A673 (cell line): Measurements from ENCODE around the gene SLC25A39. TPM values are rescaled to one million over a fixed set of nuclear protein-coding genes. Genes with fewer than 3 reads are reported as not detected.

ENCODE experiments used
- BruUV-seq: library from RNA; stranded (reverse); fragments of 400-500 nt; replicated peaks from 2 replicates; lab custom pipeline; 2021; lab: Mats Ljungman, UMichigan
- CTCF ChIA-PET: fragments of 300-600 bp; sonication (Branson Sonifier 250); formaldehyde crosslinking; loops from one replicate; lab custom pipeline; 2022; ENCODE audit warnings: antibody characterized with exemption; lab: Charles Lee
- POLR2A ChIA-PET: fragments of 300-600 bp; sonication (Branson Sonifier 250); formaldehyde crosslinking; loops from one replicate; lab custom pipeline; 2022; ENCODE audit warnings: antibody characterized with exemption; ENCODE audit not compliant: low non-redundant PET; lab: Charles Lee
- DNase-seq: peaks from one replicate; pipeline ENCODE4 v3.0.0-alpha.2; 2015; ENCODE audit warnings: low spot score
- H3K27ac ChIP-seq: fragments of 200-600 bp; sonication (generic); 2 replicates; pipeline ENCODE4 v1.5.1; 2016; ENCODE audit warnings: mixed run types, low read depth, mild to moderate bottlenecking, mixed read lengths, antibody characterized with exemption, low read length; ENCODE audit not compliant: poor library complexity, severe bottlenecking
- H3K27me3 ChIP-seq: fragments of 200-600 bp; sonication (generic); replicated peaks from 2 replicates; pipeline ENCODE4 v1.6.1; 2017; ENCODE audit warnings: mixed run types, low read depth, mild to moderate bottlenecking, mixed read lengths, antibody characterized with exemption, low read length; ENCODE audit not compliant: insufficient read depth, poor library complexity
- H3K36me3 ChIP-seq: fragments of 200-600 bp; sonication (generic); 2 replicates; pipeline ENCODE4 v1.6.1; 2016; ENCODE audit warnings: mixed run types, mild to moderate bottlenecking, mixed read lengths, antibody characterized with exemption, low read length; ENCODE audit not compliant: insufficient read depth, poor library complexity, severe bottlenecking
- H3K4me1 ChIP-seq: fragments of 200-600 bp; sonication (generic); 2 replicates; pipeline ENCODE4 v1.6.1; 2017; ENCODE audit warnings: mixed run types, mild to moderate bottlenecking, mixed read lengths, antibody characterized with exemption, low read length; ENCODE audit not compliant: insufficient read depth, poor library complexity, severe bottlenecking
- H3K4me3 ChIP-seq: fragments of 200-600 bp; sonication (generic); 2 replicates; pipeline ENCODE4 v1.5.1; 2016; ENCODE audit warnings: low read depth, mixed run types, mild to moderate bottlenecking, mixed read lengths, low read length; ENCODE audit not compliant: poor library complexity, severe bottlenecking
- H3K9me3 ChIP-seq: fragments of 200-600 bp; sonication (generic); 2 replicates; pipeline ENCODE4 v1.6.1; 2016; ENCODE audit warnings: mixed run types, low read depth, mild to moderate bottlenecking, mixed read lengths, antibody characterized with exemption, low read length; ENCODE audit not compliant: poor library complexity, severe bottlenecking
- EZH2 ChIP-seq: fragments of 200-600 bp; sonication (generic); IDR thresholded peaks from 2 replicates; pipeline ENCODE4 v1.6.1; 2017; ENCODE audit warnings: borderline replicate concordance, low read depth, mild to moderate bottlenecking, mixed read lengths, antibody characterized with exemption, low read length; ENCODE audit not compliant: poor library complexity, severe bottlenecking
- intact Hi-C: fragments of 100-400 bp; cut with micrococcal nuclease; formaldehyde crosslinking; loops from one replicate; pipeline ENCODE4 v1.10.0; 2022; ENCODE audit not compliant: unreplicated experiment
- total RNA-seq: library from RNA; stranded (reverse); gene quantifications from 2 replicates; pipeline ENCODE4 v1.2.3, GENCODE V29; 2021
- TF ChIP-seq, protein P1 (sequence below): fragments of 300-800, 200-600 bp; sonication (generic); conservative IDR thresholded peaks from 2 replicates; pipeline ENCODE4 v1.5.1; 2017; ENCODE audit warnings: low read depth, mild to moderate bottlenecking, antibody characterized with exemption, low read length, moderate library complexity, mixed read lengths

Gene SLC25A39
- total RNA-seq, 1 experiment from 2014 or later: 75.5 TPM

DNA sequence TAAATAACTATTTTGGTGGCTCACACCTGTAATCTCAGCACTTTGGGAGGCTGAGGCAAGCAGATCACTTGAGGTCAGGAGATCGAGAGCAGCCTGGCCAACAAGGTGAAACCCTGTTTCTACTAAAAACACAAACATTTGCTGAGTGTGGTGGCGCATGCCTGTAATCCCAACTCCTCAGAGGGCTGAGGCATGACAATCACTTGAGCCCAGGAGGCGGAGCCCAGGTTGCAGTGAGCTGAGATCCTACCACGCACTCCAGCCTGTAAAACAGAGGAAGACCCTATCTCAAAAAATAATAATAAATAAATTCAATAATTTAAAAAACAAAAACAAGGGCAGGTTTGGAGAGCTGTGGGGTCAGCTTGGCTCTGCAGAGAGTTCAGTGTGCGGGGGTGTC lies 51.0 kb downstream of the SLC25A39 start:
- no peak overlapping the region for H3K4me3 ChIP-seq
- H3K9me3 ChIP-seq: no peaks in the 10 kb centered on the region
- TF ChIP-seq, protein P1, sequence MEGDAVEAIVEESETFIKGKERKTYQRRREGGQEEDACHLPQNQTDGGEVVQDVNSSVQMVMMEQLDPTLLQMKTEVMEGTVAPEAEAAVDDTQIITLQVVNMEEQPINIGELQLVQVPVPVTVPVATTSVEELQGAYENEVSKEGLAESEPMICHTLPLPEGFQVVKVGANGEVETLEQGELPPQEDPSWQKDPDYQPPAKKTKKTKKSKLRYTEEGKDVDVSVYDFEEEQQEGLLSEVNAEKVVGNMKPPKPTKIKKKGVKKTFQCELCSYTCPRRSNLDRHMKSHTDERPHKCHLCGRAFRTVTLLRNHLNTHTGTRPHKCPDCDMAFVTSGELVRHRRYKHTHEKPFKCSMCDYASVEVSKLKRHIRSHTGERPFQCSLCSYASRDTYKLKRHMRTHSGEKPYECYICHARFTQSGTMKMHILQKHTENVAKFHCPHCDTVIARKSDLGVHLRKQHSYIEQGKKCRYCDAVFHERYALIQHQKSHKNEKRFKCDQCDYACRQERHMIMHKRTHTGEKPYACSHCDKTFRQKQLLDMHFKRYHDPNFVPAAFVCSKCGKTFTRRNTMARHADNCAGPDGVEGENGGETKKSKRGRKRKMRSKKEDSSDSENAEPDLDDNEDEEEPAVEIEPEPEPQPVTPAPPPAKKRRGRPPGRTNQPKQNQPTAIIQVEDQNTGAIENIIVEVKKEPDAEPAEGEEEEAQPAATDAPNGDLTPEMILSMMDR: no peak
- TF ChIP-seq EZH2: no peak
- H3K4me1 ChIP-seq: no peaks in the 10 kb centered on the region
- intact Hi-C loops: no loop called here
- no peaks in the 10 kb centered on the region for H3K27me3 ChIP-seq
- H3K27ac ChIP-seq: no peak overlapping the region
- ChIA-PET POLR2A (no interaction called here), CTCF (no interaction called here)
- BruUV-seq: no TSS peak
- no peak for DNase-seq
- no peaks in the 10 kb centered on the region for H3K36me3 ChIP-seq

DNA sequence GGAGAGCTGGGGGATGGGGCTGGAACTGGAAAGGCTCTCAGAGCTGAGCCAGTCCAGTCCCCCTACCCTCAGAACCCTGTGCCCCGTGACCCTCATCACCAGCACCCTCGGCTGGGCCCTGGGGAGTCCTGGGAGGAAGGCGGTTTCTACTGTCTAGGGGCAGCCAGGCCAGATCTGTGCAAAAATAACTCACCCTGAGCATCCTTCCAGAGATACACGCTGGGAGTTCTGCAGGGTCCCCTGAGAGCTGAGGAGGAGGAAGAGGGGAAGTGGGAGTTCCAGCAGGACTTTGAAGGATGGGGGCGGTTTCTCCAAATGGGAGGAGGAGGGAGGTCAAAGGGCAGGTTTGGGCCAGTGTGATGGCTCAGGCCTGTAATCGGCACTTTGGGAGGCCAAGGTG lies 51.7 kb downstream of the SLC25A39 start:
- DNase-seq: no peak
- no peak for TF ChIP-seq EZH2
- TF ChIP-seq, protein P1: no peak
- CTCF ChIA-PET: no interaction called here
- Histone ChIP-seq H3K4me3 (no peak overlapping the region), H3K27me3 (no peaks in the 10 kb centered on the region), H3K36me3 (no peaks in the 10 kb centered on the region), H3K9me3 (no peaks in the 10 kb centered on the region), H3K4me1 (no peaks in the 10 kb centered on the region), H3K27ac (no peak overlapping the region)
- POLR2A ChIA-PET: interaction anchor here (0.6 kb wide), 2 partner anchors 14 to 41 kb away, joined by 3 to 7 read pairs; no protein-coding TSS in a partner anchor
- BruUV-seq: no TSS peak
- intact Hi-C loops: no loop called here

GRCh38 chr17:44272321-44272951 lies 52.2 kb downstream of the SLC25A39 start:
- POLR2A ChIA-PET: interaction anchor here (0.6 kb wide), 2 partner anchors 14 to 41 kb away, joined by 3 to 7 read pairs; no protein-coding TSS in a partner anchor
- CTCF ChIA-PET: no interaction called here

More at GRCh38 chr17:44272321-44272951, 52.2 kb downstream of the SLC25A39 start:
- no peaks in the 10 kb centered on the region for H3K27me3 ChIP-seq
- no peaks in the 10 kb centered on the region for H3K9me3 ChIP-seq
- H3K4me3 ChIP-seq: no peak overlapping the region
- H3K27ac ChIP-seq: no peak overlapping the region
- intact Hi-C loops: no loop called here
- H3K4me1 ChIP-seq: no peaks in the 10 kb centered on the region
- no TSS peak for BruUV-seq
- H3K36me3 ChIP-seq: no peaks in the 10 kb centered on the region
- TF ChIP-seq EZH2: no peak
- TF ChIP-seq, protein P1: no peak
- no peak for DNase-seq

Other genes with a start within 250 kb of the SLC25A39 start
- gene HDAC5, start 201.2 kb downstream of the SLC25A39 start, total RNA-seq: 16.9 and 27.1 TPM in 2 replicates
- 13.5 and 14.7 TPM in 2 replicates for gene HROB, start 182.9 kb downstream of the SLC25A39 start, total RNA-seq
- gene ASB16, start 154.1 kb downstream of the SLC25A39 start, total RNA-seq: 0.17 TPM in 1 of 2 replicates, not detected in the other
- gene TMUB2, start 137.9 kb downstream of the SLC25A39 start, total RNA-seq: 13.0 and 13.3 TPM in 2 replicates
- gene ATXN7L3, start 124.9 kb downstream of the SLC25A39 start, total RNA-seq: 36.9 and 44.5 TPM in 2 replicates
- 101 and 114 TPM in 2 replicates for gene UBTF, start 105.1 kb downstream of the SLC25A39 start, total RNA-seq
- not detected in 2 replicates for gene SLC4A1, start 56.7 kb downstream of the SLC25A39 start, total RNA-seq
- 0.56 and 1.2 TPM in 2 replicates for gene RUNDC3A, start 16.2 kb downstream of the SLC25A39 start, total RNA-seq
- gene GRN, start 20.5 kb upstream of the SLC25A39 start, total RNA-seq: 50.4 and 52.0 TPM in 2 replicates
- 12.8 and 14.9 TPM in 2 replicates for gene FAM171A2, start 39.0 kb upstream of the SLC25A39 start, total RNA-seq
- gene ITGA2B, start 64.8 kb upstream of the SLC25A39 start, total RNA-seq: 0.62 and 1.0 TPM in 2 replicates
- 32.9 and 33.8 TPM in 2 replicates for gene GPATCH8, start 178.6 kb upstream of the SLC25A39 start, total RNA-seq
- 23.5 and 23.7 TPM in 2 replicates for gene FZD2, start 232.7 kb upstream of the SLC25A39 start, total RNA-seq